CD4-positive, alpha-beta T cell treated with Interleukin-17A for 4 hours (primary cell): ENCODE results near the gene DNAI4.
"Not testable (repeated sequence)": the region's sequence is repeated elsewhere in the genome, so short reads cannot be mapped to it uniquely, and the experiment has no call there.

Source experiments
- DNase-seq: peaks from one replicate; pipeline ENCODE4 v3.0.0-alpha.2; 2020; ENCODE audit warnings: mixed read lengths

DNAI4 gene

GRCh38 chr1:66927528-66927927 lies 2.9 kb upstream of the DNAI4 start:
- DNase-seq = no peak

GRCh38 chr1:66925944-66926343 lies 1.3 kb upstream of the DNAI4 start:
- DNase-seq = no peak

GRCh38 chr1:66925558-66925910 lies 878 bp upstream of the DNAI4 start:
- DNase-seq = no peak

GRCh38 chr1:66920543-66920942 lies 4.1 kb downstream of the DNAI4 start:
- no peak for DNase-seq

GRCh38 chr1:66919828-66920227 lies 4.8 kb downstream of the DNAI4 start:
- DNase-seq = no peak

- no peak for DNase-seq
These were observed 5.6 kb downstream of the DNAI4 start for GRCh38 chr1:66919063-66919462.

GRCh38 chr1:66917476-66917875 lies 7.2 kb downstream of the DNAI4 start:
- DNase-seq = no peak

- no peak for DNase-seq
These were observed 8.3 kb downstream of the DNAI4 start for GRCh38 chr1:66916320-66916719.

GRCh38 chr1:66915203-66915602 lies 9.5 kb downstream of the DNAI4 start:
- DNase-seq = not testable (repeated sequence)

GRCh38 chr1:66893712-66894111 lies 30.9 kb downstream of the DNAI4 start:
- no peak for DNase-seq

- no peak for DNase-seq
These were observed 34.0 kb downstream of the DNAI4 start for GRCh38 chr1:66890621-66891020.

- no peak for DNase-seq
These were observed 35.6 kb downstream of the DNAI4 start for GRCh38 chr1:66889030-66889429.

GRCh38 chr1:66876664-66877063 lies 48.0 kb downstream of the DNAI4 start:
- DNase-seq = no peak

- no peak for DNase-seq
These were observed 51.5 kb downstream of the DNAI4 start for GRCh38 chr1:66873111-66873510.

- not testable (repeated sequence) for DNase-seq
These were observed 52.6 kb downstream of the DNAI4 start for GRCh38 chr1:66872024-66872423.

GRCh38 chr1:66867501-66867900 lies 57.2 kb downstream of the DNAI4 start:
- DNase-seq = no peak

GRCh38 chr1:66860529-66860928 lies 64.1 kb downstream of the DNAI4 start:
- no peak for DNase-seq

GRCh38 chr1:66853379-66853778 lies 71.3 kb downstream of the DNAI4 start:
- no peak for DNase-seq

GRCh38 chr1:66852870-66853269 lies 71.8 kb downstream of the DNAI4 start:
- no peak for DNase-seq

- DNase-seq = no peak
These were observed 73.7 kb downstream of the DNAI4 start for GRCh38 chr1:66850989-66851388.

GRCh38 chr1:66848193-66848592 lies 76.5 kb downstream of the DNAI4 start:
- no peak for DNase-seq

GRCh38 chr1:66840929-66841328 lies 83.7 kb downstream of the DNAI4 start:
- DNase-seq = no peak

- no peak for DNase-seq
These were observed 89.7 kb downstream of the DNAI4 start for GRCh38 chr1:66834926-66835325.

GRCh38 chr1:66833112-66833511 lies 91.5 kb downstream of the DNAI4 start:
- DNase-seq = no peak

- no peak for DNase-seq
These were observed 93.0 kb downstream of the DNAI4 start for GRCh38 chr1:66831529-66832239.
